Spleen (tissue), 11 donors: ENCODE results near the gene ZNF385B. TPM values are rescaled to one million over a fixed set of nuclear protein-coding genes. Genes with fewer than 3 reads are reported as not detected.
A peak's percentile ranks its signal among the peaks of the same experiment; 100 is the strongest.

ENCODE experiments used
- DNase-seq: peaks from one replicate; pipeline ENCODE4 v3.0.0-alpha.2; 2020
- H3K27ac ChIP-seq, 8 donors: fragments of 200-600 bp; sonication (generic) in 7 of 8; 1 replicate in 4 of 8; 2 replicates in 4 of 8; pipeline versions ENCODE4 v1.5.0 to v1.8.0; 2016 to 2021; ENCODE audit warnings: inconsistent platforms in 4 of 8, mild to moderate bottlenecking in 4 of 8, moderate library complexity in 1 of 8
- H3K27me3 ChIP-seq, 7 donors: fragments of 200-600 bp; sonication (generic) in 6 of 7; replicated peaks in 1 of 7; 1 replicate in 4 of 7; 2 replicates in 3 of 7; pipeline versions ENCODE4 v1.5.0 to v1.8.0; 2016 to 2021; ENCODE audit warnings: inconsistent platforms in 3 of 7, mild to moderate bottlenecking in 1 of 7
- H3K36me3 ChIP-seq, 6 donors: fragments of 200-600 bp; sonication (generic) in 5 of 6; 1 replicate in 4 of 6; 2 replicates in 2 of 6; pipeline versions ENCODE4 v1.5.0 to v1.8.0; 2016 to 2021; ENCODE audit warnings: inconsistent platforms in 2 of 6
- H3K4me1 ChIP-seq, 6 donors: fragments of 200-600 bp; sonication (generic) in 5 of 6; 1 replicate in 3 of 6; 2 replicates in 3 of 6; pipeline versions ENCODE4 v1.5.0 to v1.8.0; 2016 to 2021; ENCODE audit warnings: inconsistent platforms in 3 of 6
- H3K4me3 ChIP-seq, 8 donors: fragments of 200-600 bp; sonication (generic) in 7 of 8; 1 replicate in 4 of 8; 2 replicates in 4 of 8; pipeline versions ENCODE4 v1.5.0 to v1.8.0; 2016 to 2021; ENCODE audit warnings: inconsistent platforms in 4 of 8, mild to moderate bottlenecking in 4 of 8, moderate library complexity in 2 of 8
- H3K9me3 ChIP-seq, 8 donors: fragments of 200-600 bp; sonication (generic) in 7 of 8; 1 replicate in 4 of 8; 2 replicates in 4 of 8; pipeline versions ENCODE4 v1.5.0 to v1.8.0; 2016 to 2021; ENCODE audit warnings: inconsistent platforms in 4 of 8
- POLR2A ChIP-seq, 3 donors: fragments of 450-650 bp; IDR thresholded peaks; one replicate each; pipeline ENCODE4 v1.5.1; 2017; ENCODE audit warnings: antibody characterized with exemption in 3 of 3, mild to moderate bottlenecking in 1 of 3
- POLR2AphosphoS5 ChIP-seq, 3 donors: sonication (generic); formaldehyde crosslinking; IDR thresholded peaks; one replicate each; pipeline ENCODE4 v1.5.1; 2017; ENCODE audit warnings: antibody characterized with exemption in 3 of 3
- WGBS, 5 donors: extraction: QIAGEN DNeasy Blood & Tissue Kit in 3 of 5; methylation state at CpG; one replicate each; pipeline versions ENCODE4 v1.1.5 to v1.1.7; 2013 to 2018; 5-methylcytosine and 5-hydroxymethylcytosine counted together
- intact Hi-C: fragments of 100-400 bp; cut with DNase I; formaldehyde crosslinking; loops from one replicate; pipeline ENCODE4 v1.15.0; 2023; ENCODE audit warnings: low total_unique reads
- polyA plus RNA-seq, 3 donors: library from polyadenylated mRNA; stranded (reverse); fragments of 200-250 nt; gene quantifications; one replicate each; pipeline ENCODE4 v1.2.1, GENCODE V29; 2013
- total RNA-seq, 7 donors: library from RNA; depleted of rRNA in 3 of 7; stranded (reverse); fragments of >200 nt in 3 of 7; fragmentation: NEBNext Ultra II Directional in 4 of 7; extraction: Animal tissue kit (Norgen Biotek cat#: 25700) in 4 of 7; gene quantifications; one replicate each; pipeline versions ENCODE4 v1.1.0 to v1.2.1, GENCODE V29; 2016 to 2021
- TF ChIP-seq, protein P1 (sequence below), 11 experiments: fragments of 200-600 bp in 7 of 11; fragments of 450-650 bp in 4 of 11; sonication (generic) in 4 of 11; IDR thresholded peaks in 8 of 11; conservative IDR thresholded peaks in 3 of 11; 1 replicate in 7 of 11; 2 replicates in 4 of 11; pipeline versions ENCODE4 v1.4.0 to v1.8.0; 2016 to 2021; ENCODE audit warnings: antibody characterized with exemption in 11 of 11, inconsistent platforms in 4 of 11, mild to moderate bottlenecking in 1 of 11
- donor health status: healthy with polysubstance abuse.
- donor health status: DM: no; HTN: no; CAD: no; lungs with moderate emphysema.
- donor health status: DM: no; HTN: no; CAD: no.
- donor health status: Bipolar disorder and iron deficiency.
- donor health status: healthy.
- donor health status: DM: no; HTN: no; CAD: no.
- donor health status: DM: yes; HTN: yes; CAD: no.

ZNF385B gene
- total and polyA plus RNA-seq, 10 donors = 0.03 to 4.3 (median 0.37) TPM; not detected in 3

DNA sequence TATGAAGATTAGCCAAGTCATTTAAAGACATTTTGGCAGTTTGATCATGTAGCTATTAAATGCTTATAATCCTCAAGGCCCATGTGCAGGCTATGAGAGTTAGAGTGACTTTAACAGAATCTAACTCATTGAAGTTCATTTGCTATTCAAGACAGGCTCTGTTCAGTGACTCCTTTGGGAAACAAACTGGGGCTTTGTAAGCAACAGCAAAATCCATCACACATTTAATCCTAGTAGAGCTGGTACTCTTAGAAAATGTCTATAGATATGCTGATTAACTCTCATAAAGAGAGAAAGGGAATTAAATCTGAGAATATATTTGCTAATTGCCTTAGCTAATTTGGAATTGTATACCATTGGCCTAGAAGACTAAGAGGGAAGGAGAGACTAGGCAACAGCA lies 414.0 kb downstream of the ZNF385B start:
- H3K9me3 ChIP-seq = no peaks in the 10 kb centered on the region
- no peaks in the 10 kb centered on the region for H3K4me1 ChIP-seq
- intact Hi-C loops = no loop called here
- peaks cover 0 to 4% (median 0%) of the 10 kb centered on the region in 7 donors for H3K27me3 ChIP-seq
- TF ChIP-seq POLR2A (IDR thresholded peaks at IDR 0.05) = no peak
- TF ChIP-seq, protein P1, sequence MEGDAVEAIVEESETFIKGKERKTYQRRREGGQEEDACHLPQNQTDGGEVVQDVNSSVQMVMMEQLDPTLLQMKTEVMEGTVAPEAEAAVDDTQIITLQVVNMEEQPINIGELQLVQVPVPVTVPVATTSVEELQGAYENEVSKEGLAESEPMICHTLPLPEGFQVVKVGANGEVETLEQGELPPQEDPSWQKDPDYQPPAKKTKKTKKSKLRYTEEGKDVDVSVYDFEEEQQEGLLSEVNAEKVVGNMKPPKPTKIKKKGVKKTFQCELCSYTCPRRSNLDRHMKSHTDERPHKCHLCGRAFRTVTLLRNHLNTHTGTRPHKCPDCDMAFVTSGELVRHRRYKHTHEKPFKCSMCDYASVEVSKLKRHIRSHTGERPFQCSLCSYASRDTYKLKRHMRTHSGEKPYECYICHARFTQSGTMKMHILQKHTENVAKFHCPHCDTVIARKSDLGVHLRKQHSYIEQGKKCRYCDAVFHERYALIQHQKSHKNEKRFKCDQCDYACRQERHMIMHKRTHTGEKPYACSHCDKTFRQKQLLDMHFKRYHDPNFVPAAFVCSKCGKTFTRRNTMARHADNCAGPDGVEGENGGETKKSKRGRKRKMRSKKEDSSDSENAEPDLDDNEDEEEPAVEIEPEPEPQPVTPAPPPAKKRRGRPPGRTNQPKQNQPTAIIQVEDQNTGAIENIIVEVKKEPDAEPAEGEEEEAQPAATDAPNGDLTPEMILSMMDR (IDR thresholded peaks at IDR 0.05 in 8 of 11, conservative IDR thresholded peaks at IDR 0.05 in 3 of 11) = no peak
- no peak for TF ChIP-seq POLR2AphosphoS5 (IDR thresholded peaks at IDR 0.05)
- no peak for DNase-seq
- no peak overlapping the region for H3K4me3 ChIP-seq
- H3K27ac ChIP-seq = no peak overlapping the region
- H3K36me3 ChIP-seq = no peaks in the 10 kb centered on the region

- intact Hi-C loops = no loop called here
- DNase-seq = no peak
- H3K4me3 ChIP-seq = no peak overlapping the region
- TF ChIP-seq POLR2A (IDR thresholded peaks at IDR 0.05) (no peak), POLR2AphosphoS5 (IDR thresholded peaks at IDR 0.05) (no peak)
- TF ChIP-seq, protein P1 (IDR thresholded peaks at IDR 0.05 in 8 of 11, conservative IDR thresholded peaks at IDR 0.05 in 3 of 11) = no peak
- H3K27me3 ChIP-seq = peaks cover 0 to 4% (median 0%) of the 10 kb centered on the region in 7 donors
- H3K9me3 ChIP-seq = no peaks in the 10 kb centered on the region
- H3K36me3 ChIP-seq = no peaks in the 10 kb centered on the region
- no peaks in the 10 kb centered on the region for H3K4me1 ChIP-seq
- no peak overlapping the region for H3K27ac ChIP-seq
- WGBS, 5 donors = 55 to 83% (median 65%) methylated on average over 1 of the region's 1 CpG
These were observed 414.8 kb downstream of the ZNF385B start for GRCh38 chr2:179446476-179447141.

DNA sequence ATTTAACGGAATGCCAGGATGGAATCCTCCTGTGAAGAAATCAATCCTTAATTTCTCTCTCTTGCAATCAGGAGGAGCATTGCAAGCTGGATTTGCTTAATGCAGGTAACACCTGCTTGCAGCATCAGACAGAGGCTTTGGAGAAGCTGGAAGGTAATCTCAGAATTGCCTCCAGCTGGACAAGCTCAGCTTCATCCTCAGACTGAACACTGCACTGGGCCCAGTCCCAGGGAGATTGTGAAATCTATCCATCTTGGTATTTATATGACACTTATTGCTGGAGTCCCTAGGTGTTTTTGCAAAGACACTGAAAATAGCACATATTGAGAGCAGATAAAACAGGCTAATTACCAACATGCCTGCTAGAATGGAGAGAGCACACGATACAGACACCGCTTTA lies 417.4 kb downstream of the ZNF385B start:
- intact Hi-C loops = loop anchor here (5.0 kb wide), 1 partner anchor 227 kb away; no protein-coding TSS in a partner anchor
- H3K4me3 ChIP-seq = no peak overlapping the region
- WGBS, 5 donors = 77 to 88% (median 84%) methylated on average over 3 of the region's 3 CpGs

DNA sequence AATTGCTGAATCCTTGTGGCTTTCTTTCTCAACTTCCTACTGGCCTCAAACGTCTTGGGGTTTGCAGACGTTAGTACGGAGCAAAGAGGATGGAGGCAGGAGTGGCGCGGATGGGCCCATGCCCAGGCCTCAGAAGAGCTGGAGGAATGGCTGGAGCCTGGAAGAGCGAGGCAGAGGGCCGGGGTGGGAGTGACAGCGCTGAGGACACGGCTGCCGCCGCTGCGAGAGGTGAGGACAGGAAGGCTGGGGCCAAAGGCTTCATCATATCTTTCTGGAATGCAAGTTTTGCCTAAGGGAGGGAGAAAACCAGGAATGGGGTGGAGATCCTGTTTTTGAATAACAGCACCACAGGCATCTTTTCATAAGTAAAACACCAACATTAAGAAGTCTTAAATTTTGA lies 418.2 kb downstream of the ZNF385B start:
- no peaks in the 10 kb centered on the region for H3K36me3 ChIP-seq
- H3K9me3 ChIP-seq = no peaks in the 10 kb centered on the region
- peak; percentile 69 for DNase-seq
- no peak overlapping the region for H3K4me3 ChIP-seq
- no peaks in the 10 kb centered on the region for H3K4me1 ChIP-seq
- WGBS, 5 donors = 31 to 59% (median 35%) methylated on average over 12 of the region's 12 CpGs
- intact Hi-C loops = loop anchor here (5.0 kb wide), 1 partner anchor 226 kb away; no protein-coding TSS in a partner anchor
- H3K27me3 ChIP-seq = peaks cover 0 to 4% (median 0%) of the 10 kb centered on the region in 7 donors
- TF ChIP-seq POLR2A (IDR thresholded peaks at IDR 0.05) (no peak), POLR2AphosphoS5 (IDR thresholded peaks at IDR 0.05) (no peak)
- TF ChIP-seq, protein P1 (IDR thresholded peaks at IDR 0.05 in 8 of 11, conservative IDR thresholded peaks at IDR 0.05 in 3 of 11) = no peak
- no peak overlapping the region for H3K27ac ChIP-seq

More for the DNA sequence above, 417.4 kb downstream of the ZNF385B start:
- H3K9me3 ChIP-seq = no peaks in the 10 kb centered on the region
- TF ChIP-seq POLR2AphosphoS5 (IDR thresholded peaks at IDR 0.05) = no peak
- no peak for TF ChIP-seq POLR2A (IDR thresholded peaks at IDR 0.05)
- TF ChIP-seq, protein P1 (IDR thresholded peaks at IDR 0.05 in 8 of 11, conservative IDR thresholded peaks at IDR 0.05 in 3 of 11) = no peak
- no peaks in the 10 kb centered on the region for H3K4me1 ChIP-seq
- no peak for DNase-seq
- no peak overlapping the region for H3K27ac ChIP-seq
- H3K27me3 ChIP-seq = peaks cover 0 to 4% (median 0%) of the 10 kb centered on the region in 7 donors
- no peaks in the 10 kb centered on the region for H3K36me3 ChIP-seq
